HG03469 (cell line): ENCODE data around the gene ERC2.
"Not testable (repeated sequence)": the region's sequence is repeated elsewhere in the genome, so short reads cannot be mapped to it uniquely, and the experiment has no call there.

Source experiments
- ATAC-seq: cut with Tn5 transposase; IDR thresholded peaks from one replicate; pipeline ENCODE4 v1.9.1; 2021; ENCODE audit warnings: mild to moderate bottlenecking, moderate library complexity, moderate number of reproducible peaks; ENCODE audit not compliant: unreplicated experiment

ERC2 gene

DNA sequence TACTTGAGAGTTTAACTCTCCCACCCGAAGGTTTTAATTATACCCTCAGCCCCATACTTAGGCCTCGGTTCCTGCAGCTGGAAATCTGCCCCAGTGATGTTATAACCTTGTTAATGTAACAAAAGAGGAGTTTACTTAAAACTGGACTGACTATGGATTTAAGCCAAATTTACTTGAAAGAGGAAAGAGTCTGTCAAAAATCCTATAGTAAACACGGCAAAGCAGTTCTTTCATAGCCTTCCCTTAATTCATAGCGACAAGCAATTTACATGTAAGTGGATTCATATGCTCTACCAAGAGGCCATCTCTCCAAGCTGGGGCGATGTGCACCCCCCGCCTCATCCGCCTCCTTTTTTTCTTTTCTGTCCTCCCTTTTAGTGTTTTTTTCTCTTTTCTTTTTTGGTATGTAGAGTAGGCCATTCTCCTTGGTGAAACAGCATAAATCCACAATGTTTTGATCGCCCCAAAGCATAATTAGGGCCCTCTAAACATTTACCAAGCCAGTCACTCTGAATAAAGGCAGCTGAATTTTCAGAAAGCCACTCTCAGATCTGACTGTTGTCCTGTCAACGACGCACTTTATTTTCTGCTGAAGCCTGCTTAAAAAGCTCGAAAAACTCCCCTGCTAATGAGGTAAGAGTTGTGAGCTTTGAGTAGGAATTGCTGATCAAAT is 608.1 kb downstream of the ERC2 start:
- ATAC-seq: no peak

- no peak for ATAC-seq
Measured at GRCh38 chr3:55859305-55859704, 609.0 kb downstream of the ERC2 start.

- ATAC-seq: no peak
Measured at GRCh38 chr3:55858727-55859126, 609.5 kb downstream of the ERC2 start.

DNA sequence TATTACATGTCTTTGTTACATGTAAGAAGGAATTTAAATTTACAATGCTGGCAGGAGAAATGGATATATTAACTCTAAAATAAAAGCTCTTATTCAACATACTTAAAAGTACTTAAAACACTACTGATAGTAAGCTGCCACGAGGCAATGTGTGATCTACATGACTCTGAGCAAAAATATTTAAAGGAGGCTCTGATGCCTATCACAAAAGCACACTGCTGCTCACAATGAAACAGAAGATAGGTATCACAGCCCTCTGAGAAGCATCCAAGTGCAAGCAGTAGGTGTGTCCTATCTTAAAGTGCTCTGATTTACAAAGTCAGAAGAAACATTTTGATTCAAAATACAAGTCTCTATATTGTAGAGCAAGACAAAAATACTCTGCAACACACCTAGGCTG is 610.0 kb downstream of the ERC2 start:
- ATAC-seq: no peak

- no peak for ATAC-seq
Measured at GRCh38 chr3:55857633-55858032, 610.6 kb downstream of the ERC2 start.

DNA sequence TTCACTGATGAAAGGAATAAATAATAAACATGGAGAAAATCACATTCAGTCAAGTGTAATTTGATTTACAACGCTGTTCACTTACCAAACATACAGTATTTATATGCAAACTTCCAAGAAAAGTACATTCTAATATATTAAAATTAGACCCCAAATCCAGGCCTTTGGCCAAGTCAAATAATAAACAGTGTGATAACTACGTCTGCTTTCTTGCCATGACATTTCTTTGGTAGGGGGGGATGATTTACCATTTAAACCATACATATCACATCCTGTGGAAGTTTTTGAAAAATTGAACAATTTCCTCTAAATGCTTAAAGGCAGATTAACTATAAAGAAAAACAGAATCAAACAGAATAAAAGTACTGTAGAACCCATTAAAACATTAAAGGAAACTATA is 613.0 kb downstream of the ERC2 start:
- no peak for ATAC-seq

DNA sequence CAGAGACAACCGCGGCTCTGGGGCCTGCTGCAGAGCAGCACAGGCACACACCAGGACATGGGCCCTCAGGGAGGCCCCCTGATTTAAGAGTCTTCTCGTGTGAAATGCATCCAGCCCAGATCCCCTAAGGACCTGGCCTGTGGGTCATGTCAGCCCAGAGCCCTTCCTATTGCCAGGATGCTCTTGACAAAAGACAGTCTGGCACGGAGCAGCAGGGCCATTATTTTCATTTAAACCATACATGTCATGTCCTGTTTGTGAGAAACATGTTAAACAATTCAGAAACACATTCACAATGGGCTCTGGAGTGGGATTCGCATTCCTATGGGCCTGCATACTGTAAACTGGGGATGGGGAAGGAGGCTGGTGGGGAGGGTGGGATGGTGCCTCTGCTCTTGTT is 613.8 kb downstream of the ERC2 start:
- ATAC-seq: no peak

- ATAC-seq: no peak
Measured at GRCh38 chr3:55852326-55852725, 615.9 kb downstream of the ERC2 start.

GRCh38 chr3:55842204-55842603 is 626.1 kb downstream of the ERC2 start:
- ATAC-seq: no peak

GRCh38 chr3:55831876-55832275 is 636.4 kb downstream of the ERC2 start:
- ATAC-seq: not testable (repeated sequence)

DNA sequence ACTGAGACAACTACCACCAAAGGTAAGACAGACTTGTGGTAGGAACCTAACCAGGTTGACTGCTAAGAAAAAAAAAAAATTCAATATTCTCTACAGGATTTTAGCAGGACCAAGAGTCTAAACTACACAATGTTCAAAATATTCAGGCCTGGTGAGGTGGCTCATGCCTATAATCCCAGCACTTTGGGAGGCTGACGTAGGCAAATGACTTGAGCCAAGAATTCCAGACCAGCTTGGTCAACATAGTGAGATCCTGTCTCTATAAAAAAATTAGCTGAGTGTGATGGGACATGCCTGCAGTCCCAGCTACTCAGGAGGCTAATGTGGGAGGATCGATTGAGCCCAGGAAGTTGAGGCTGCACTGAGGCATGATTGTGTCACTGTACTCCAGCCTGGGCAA is 639.6 kb downstream of the ERC2 start:
- no peak for ATAC-seq

DNA sequence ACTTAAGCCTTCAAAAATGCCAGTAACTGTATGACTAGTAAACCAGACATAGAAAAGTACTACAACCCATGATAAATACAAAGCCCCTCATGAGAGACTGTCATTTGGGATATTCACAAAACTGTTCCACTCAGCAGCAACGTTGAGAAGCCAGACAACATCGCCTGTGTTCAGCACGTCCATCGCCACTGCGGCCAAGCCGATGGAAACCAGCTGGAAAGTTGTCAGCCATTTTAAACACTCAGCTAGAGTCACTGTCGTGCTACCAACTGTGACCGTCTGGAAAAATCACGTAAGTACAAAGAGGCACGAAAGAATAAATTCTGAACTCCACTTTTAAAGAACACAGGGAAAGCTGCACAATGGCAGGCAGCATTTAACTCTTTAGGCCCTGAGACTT is 640.5 kb downstream of the ERC2 start:
- no peak for ATAC-seq

DNA sequence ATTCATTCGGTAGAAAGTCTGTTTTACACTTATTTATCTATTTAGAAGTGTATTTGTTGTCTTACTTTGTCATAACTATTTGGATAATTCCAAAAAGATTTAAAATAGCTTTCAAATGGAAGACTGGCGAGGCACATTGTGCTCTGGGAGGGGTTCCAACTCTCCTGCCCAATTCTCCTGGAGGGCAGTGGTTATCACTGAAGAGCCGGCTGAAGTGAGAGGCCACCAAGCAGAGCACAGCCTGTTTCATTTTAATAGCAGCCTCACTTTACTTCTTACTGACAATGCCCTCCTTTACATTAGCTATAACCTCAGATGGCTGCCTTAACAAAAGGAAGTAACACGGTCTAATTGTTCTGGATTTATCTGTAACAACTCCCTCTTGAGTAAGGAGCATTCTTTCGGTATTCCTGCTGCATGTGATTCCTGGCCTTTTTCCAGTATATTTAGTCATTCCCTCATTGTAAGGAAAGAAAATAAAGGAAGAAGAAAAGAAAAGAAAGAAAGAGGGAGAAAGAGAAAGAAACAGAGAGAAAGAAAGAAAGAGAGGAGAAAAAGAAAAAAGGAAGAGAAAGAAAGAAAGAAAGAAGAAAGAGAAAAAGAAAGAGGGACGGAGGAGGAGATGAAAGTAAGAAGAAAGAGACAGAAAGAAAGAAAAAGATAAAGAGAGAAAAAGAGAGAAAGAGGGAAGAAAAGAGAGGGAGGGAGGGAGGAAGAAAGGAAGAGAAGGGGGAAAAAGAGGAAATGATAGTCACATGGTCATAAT is 641.4 kb downstream of the ERC2 start:
- no peak for ATAC-seq

DNA sequence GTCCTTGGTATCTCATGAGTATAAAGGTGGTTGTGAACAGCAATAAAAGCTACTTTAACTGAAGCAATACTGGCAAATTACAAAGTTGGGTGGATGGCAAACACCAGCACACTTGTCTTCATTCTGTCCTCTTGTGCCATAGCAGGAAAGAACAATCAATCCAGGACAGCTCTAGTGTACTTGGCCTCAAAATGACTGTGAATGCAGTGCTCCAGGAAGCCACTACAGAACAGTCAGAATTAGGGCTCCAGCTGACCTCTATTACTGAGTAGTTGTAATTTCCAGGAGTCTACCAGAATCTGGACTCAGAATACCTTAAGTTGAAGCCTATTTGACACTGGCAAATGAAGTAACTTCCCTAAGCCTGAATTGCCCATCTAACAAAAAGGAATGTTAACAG is 642.2 kb downstream of the ERC2 start:
- no peak for ATAC-seq

GRCh38 chr3:55824406-55824805 is 643.9 kb downstream of the ERC2 start:
- no peak for ATAC-seq

- ATAC-seq: no peak
Measured at GRCh38 chr3:55823829-55824228, 644.4 kb downstream of the ERC2 start.

DNA sequence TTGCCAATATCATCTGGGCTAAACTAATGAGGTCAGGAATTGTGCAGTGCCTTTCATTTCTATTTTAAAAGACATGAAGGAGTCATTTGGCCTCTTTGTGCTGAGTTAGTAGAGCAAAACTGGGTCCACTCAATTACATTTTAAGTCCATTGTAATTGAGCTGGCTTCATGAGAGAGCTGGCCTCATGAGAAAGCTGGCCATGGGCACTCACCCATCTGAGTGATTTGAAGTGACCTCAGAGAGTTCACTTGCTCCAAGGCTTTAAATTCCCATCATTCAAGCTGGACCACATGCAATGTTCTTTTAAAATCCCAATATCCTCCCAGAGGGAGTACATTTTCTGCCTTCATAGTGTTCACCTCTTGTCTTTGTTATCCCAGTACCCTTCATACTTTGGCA is 645.3 kb downstream of the ERC2 start:
- ATAC-seq: no peak

GRCh38 chr3:55819005-55819404 is 649.3 kb downstream of the ERC2 start:
- no peak for ATAC-seq

DNA sequence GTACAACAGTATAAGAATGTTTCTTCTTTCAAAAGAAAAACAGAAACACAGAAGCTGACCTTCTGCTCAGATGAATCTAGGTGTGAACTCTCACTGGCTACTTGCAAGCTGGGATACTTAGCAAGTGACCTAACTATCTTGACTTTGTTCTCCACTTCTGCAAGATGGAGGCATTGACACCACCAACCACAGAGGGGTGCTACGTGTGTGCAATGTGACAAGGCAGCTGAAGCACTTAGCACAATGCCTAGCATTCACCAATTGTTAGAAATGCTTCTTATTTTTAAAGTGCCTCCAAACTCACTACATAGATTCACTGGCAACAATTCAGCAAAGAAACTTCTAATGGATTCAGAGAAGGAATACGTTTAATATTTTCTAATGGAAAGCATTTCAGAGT is 649.8 kb downstream of the ERC2 start:
- ATAC-seq: no peak

DNA sequence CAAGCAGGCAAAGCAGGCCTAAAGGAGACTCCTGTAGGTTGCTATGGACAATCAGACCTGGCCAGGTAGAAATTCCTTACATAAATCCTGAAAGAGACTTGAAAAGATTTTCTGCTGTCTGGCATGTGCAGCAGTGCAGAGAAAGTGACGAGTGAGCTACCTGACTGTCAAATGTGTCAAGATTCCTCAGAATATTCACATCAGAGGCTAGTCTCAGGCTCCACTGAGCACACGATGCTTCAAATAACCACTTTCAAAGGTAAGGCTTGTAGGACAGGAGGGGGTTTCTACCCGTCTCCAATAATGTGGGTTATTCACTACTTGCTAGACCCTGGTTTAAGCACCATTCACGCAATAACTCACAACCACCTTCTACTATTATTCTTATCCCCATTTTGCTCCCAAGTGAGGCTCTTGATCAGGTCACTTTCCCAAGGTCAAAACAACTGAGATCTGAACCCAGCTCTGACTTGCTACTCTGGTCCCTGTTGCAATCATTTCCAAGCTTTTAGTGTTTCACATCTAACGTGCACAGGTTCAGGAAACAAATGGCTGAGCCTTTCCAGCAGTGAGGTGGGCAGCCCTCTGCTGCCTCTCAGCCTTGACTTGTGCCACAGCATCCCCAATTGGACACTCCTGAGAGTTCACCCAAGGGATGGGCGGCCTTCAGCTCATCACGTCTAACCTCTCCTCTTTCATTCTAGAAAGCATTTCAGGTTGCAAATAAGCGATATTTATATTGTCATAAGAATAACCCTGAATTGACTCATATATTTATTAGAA is 651.3 kb downstream of the ERC2 start:
- ATAC-seq: no peak

DNA sequence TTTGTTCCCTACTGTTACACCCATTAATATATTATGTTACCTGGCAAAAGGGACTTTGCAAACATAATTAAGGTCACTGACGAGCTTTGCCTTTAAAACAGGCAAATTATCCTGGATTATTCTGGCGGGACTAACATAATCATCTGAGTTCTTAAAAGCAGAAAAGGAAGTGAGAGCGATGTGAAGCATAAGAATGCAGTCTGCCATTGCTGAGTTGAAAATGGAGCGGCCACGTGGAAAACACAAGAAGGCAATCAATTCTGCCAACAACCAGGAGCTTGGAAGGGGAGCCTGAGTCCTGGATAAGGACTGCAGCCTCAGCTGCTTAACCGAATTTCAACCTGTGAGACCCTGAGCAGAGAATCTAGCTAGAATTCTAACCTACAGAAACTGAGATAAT is 653.0 kb downstream of the ERC2 start:
- no peak for ATAC-seq
